ENCODE results near the gene PIP4K2A. TPM values are rescaled to one million over a fixed set of nuclear protein-coding genes. Genes with fewer than 3 reads are reported as not detected.

PIP4K2A gene
- total and polyA plus RNA-seq, 2 of the 8 experiments (the other 6 are each of a cell fraction or from before 2014, with no cell fraction given): 19.0 to 60.9 TPM

DNA sequence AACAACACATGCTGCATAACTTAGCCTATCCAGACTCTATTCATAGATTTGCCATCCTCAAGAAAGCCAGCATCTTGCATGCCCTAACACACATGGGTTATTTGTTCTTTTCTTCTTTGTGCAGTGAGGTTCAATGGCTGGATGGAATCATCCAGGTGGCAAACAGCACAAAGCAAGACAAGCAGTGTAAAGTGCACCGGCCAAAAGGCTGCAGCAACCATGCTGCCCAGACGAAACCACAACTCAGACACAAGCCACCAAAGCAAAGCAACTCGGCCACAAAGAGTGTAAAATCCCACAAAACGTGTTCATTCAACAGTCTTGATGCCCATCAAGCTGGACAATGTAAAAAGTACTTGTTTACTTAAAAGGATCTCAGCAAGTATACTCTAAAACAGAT lies 76.9 kb downstream of the PIP4K2A start:
- no peak overlapping the region for H3K23ac ChIP-seq (ENCODE audit: insufficient read length)
- FAIRE-seq (no peak), DNase-seq (ENCODE audit: low read depth in 1 of 2, low spot score in 2 of 2) (no peak)
- no peak overlapping the region for H2BK20ac ChIP-seq (ENCODE audit: low read length)
- H3K79me1 ChIP-seq (ENCODE audit: low read depth, low read length): peaks cover 17% of the 10 kb centered on the region; the same call in 1 of the 2 replicates
- 93% methylated on average over 4 of the region's 4 CpGs; no CpG with 5 or more reads in 1 of the 2 experiments for WGBS, 2 experiments (ENCODE audit: extremely low coverage in 1 of 2, insufficient coverage in 1 of 2, insufficient read length in 1 of 2, insufficient replicate concordance in 2 of 2, low coverage in 1 of 2, low lambda C conversion rate in 2 of 2, missing lambda C conversion rate in 1 of 2)
- no peak overlapping the region for H4K5ac ChIP-seq (ENCODE audit: insufficient read length, low read depth, low read length)
- H3K56ac ChIP-seq (replicated peaks; ENCODE audit: insufficient read length, low read depth, low read length): no peak overlapping the region
- no peak overlapping the region for H2BK120ac ChIP-seq (replicated peaks; ENCODE audit: low read depth, low read length)
- H2BK5ac ChIP-seq (ENCODE audit: low read depth, low read length): no peak overlapping the region
- H3K9me3 ChIP-seq (ENCODE audit: insufficient read depth in 2 of 2, low read depth in 1 of 2, low read length in 1 of 2): no peaks in the 10 kb centered on the region
- POLR2A ChIA-PET (ENCODE audit: partially characterized antibody): interaction anchor here (0.6 kb wide), 1 partner anchor 23 kb away, joined by 3 read pairs; no protein-coding TSS in a partner anchor
- no peak overlapping the region for H3K4me3 ChIP-seq (ENCODE audit: extremely low read depth in 1 of 4, insufficient read depth in 2 of 4, low read depth in 3 of 4, low read length in 4 of 4)
- no peak overlapping the region for H4K91ac ChIP-seq (replicated peaks; ENCODE audit: insufficient read length, low read length)
- H3K79me2 ChIP-seq (ENCODE audit: control insufficient read depth in 1 of 2, insufficient read depth in 2 of 2, low read length in 2 of 2): peaks cover 0 to 94% of the 10 kb centered on the region in 2 experiments; a peak in 3 of 4 replicates
- CTCF ChIA-PET (ENCODE audit: partially characterized antibody): interaction anchor here (0.7 kb wide), 1 partner anchor 11 kb away, joined by 3 read pairs; no protein-coding TSS in a partner anchor
- no peaks in the 10 kb centered on the region for H3K27me3 ChIP-seq (replicated peaks in 1 of 4; ENCODE audit: control insufficient read depth in 3 of 4, extremely low read depth in 1 of 4, insufficient read depth in 3 of 4, low read length in 3 of 4)
- peaks cover 0 to 3% (median 0%) of the 10 kb centered on the region in 4 experiments; a peak in 1 of 7 replicates for H3K4me1 ChIP-seq (replicated peaks in 1 of 4; ENCODE audit: control insufficient read depth in 3 of 4, insufficient read depth in 4 of 4, low read length in 3 of 4)
- no peaks in the 10 kb centered on the region for H3K23me2 ChIP-seq (ENCODE audit: low read depth, low read length)
- no peak overlapping the region for H4K8ac ChIP-seq (ENCODE audit: extremely low read depth, insufficient read depth, low read length)
- H2BK15ac ChIP-seq (ENCODE audit: low read length): no peak overlapping the region
- no peak overlapping the region for H3K18ac ChIP-seq (ENCODE audit: extremely low read depth, low read length)
- no peak overlapping the region for H2BK12ac ChIP-seq (ENCODE audit: low read depth, low read length)
- H3K27ac ChIP-seq (ENCODE audit: low read depth, low read length): no peak overlapping the region
- 0 out of 2 replicates have a peak overlapping the region, but pooled peaks have one; percentile 67 for H2AK5ac ChIP-seq (ENCODE audit: low read depth, low read length)
- H3K4me2 ChIP-seq (ENCODE audit: insufficient read depth in 1 of 2, low read depth in 2 of 2, low read length in 2 of 2): no peak overlapping the region
- H3K9ac ChIP-seq (replicated peaks in 1 of 4; ENCODE audit: extremely low read depth in 1 of 4, low read depth in 3 of 4, low read length in 3 of 4): no peak overlapping the region
- H3K14ac ChIP-seq (ENCODE audit: insufficient read length): no peak overlapping the region
- no peak overlapping the region for H2AFZ ChIP-seq (ENCODE audit: low read length)
- H3K4ac ChIP-seq (replicated peaks; ENCODE audit: insufficient read length, low read depth, low read length): no peak overlapping the region
- H3K36me3 ChIP-seq (ENCODE audit: control insufficient read depth in 2 of 4, insufficient read depth in 4 of 4, low read length in 3 of 4): no peaks in the 10 kb centered on the region
- peaks cover 0 to 2% of the 10 kb centered on the region in 2 experiments for H4K20me1 ChIP-seq (replicated peaks in 1 of 2; ENCODE audit: control insufficient read depth in 1 of 2, insufficient read depth in 2 of 2, low read length in 2 of 2)
- TF ChIP-seq RNF2 (IDR thresholded peaks at IDR 0.05; ENCODE audit: borderline replicate concordance, low read depth, low read length, missing control alignments, poor library complexity, severe bottlenecking) (no peak), TAF7 (optimal IDR thresholded peaks at IDR 0.05; ENCODE audit: borderline replicate concordance, low read depth, low read length) (no peak), SAP30 (IDR thresholded peaks at IDR 0.05; ENCODE audit: insufficient read depth, insufficient replicate concordance, low read length) (no peak), TEAD4 (IDR thresholded peaks at IDR 0.05; ENCODE audit: low read depth, low read length) (no peak), CTBP2 (IDR thresholded peaks at IDR 0.05; ENCODE audit: borderline replicate concordance, insufficient read depth, insufficient read length, low read length) (no peak), GTF2F1 (IDR thresholded peaks at IDR 0.05; ENCODE audit: borderline replicate concordance, low read depth, low read length) (no peak), FOSL1 (IDR thresholded peaks at IDR 0.05; ENCODE audit: insufficient read depth, low read depth, low read length) (no peak), GABPA (IDR thresholded peaks at IDR 0.05; ENCODE audit: borderline replicate concordance, insufficient read depth, low read length) (no peak), SIX5 (IDR thresholded peaks at IDR 0.05; ENCODE audit: low read depth, low read length) (no peak), EGR1 (IDR thresholded peaks at IDR 0.05; ENCODE audit: borderline replicate concordance, low read depth, low read length) (no peak), MAFK (IDR thresholded peaks at IDR 0.05; ENCODE audit: low read depth, low read length) (no peak), KDM4A (IDR thresholded peaks at IDR 0.05; ENCODE audit: low read depth, low read length, severe bottlenecking) (no peak)

All from H1 (cell line).